IPS-NIHi7 (cell line): ENCODE measurements around the gene LHX4.

Experiments
- DNase-seq: peaks from one replicate; pipeline ENCODE4 v3.0.0; 2012; ENCODE audit warnings: mixed read lengths; ENCODE audit errors: extremely low spot score

Gene LHX4

DNA sequence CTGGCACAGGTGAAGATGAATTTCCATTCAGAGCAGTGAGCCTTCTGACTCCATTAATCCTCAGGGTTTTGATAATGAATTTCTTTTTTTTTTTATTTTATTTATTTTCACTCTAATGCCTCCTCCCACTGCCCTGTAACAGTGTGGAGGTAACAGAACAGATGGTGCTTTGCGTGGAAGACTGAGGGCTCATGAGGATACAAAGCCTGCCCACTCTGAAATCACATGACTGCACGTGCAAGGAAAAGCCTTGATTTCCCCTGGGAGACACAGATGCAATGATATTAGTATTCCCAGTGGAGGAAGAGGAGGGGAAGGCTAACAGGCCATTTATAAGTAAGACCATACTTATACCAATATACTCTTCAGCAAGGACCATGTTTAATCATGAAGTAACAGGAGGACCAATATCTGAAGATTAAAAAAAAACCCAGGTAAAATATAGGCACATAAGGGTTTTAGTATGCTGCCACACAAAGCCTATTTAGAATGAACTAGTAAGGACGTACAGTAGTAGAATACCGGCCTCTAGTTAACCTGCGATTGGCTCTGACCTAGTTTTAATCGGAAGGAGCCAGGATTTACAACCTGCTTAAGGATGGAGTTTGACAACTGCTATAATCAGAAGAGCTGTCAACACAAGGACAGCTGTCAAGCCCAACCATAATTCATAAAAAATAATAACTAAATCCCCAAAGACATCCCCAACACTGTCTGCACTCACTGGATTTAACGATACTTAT, 69.6 kb downstream of the LHX4 start:
- DNase-seq, result no peak

DNA sequence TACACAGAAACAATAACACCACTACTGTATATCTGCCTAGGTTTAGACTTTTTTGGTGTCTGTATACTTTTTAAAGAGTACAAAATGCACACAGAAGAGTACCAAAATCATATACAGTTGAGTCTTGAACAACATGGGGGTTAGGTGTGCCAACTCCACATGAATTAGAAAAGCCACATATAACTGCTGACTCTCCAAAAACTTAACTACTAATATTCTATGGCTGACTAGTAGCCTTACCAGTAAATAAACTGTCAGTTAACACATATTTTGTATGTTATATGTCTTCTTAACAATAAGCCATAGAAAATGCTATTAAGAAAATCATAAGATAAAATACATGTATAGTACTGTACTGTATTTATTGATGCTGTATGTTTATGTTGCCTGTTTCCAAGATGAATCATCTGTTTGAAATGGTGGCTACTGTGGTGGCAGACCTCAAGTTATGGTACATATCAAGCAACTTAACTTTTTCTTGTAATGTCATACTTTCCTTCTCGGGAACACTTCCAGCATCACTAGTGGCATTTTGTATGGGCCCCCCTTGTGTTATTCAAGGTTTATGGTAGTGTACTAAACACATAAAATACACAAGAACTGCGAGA, 71.2 kb downstream of the LHX4 start:
- no peak for DNase-seq

DNA sequence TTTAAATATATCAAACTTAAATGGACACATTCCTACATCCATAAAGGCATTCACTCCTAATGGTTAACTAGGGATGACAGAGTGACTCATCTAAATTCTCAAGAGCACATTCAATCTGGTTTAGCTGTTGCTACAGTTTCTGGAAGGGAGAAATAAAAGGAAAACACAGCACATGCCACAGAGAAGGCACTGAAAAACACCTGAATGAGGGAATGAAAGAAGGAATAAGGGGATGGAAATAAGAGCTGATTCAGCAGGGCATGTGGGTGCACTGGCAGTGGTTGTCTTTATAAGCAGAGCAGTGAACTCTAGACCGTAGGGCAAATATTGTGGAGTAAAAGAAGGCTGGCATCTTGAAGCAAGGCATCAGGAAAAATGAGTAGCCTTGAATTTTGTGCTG, 79.3 kb downstream of the LHX4 start:
- no peak for DNase-seq

DNA sequence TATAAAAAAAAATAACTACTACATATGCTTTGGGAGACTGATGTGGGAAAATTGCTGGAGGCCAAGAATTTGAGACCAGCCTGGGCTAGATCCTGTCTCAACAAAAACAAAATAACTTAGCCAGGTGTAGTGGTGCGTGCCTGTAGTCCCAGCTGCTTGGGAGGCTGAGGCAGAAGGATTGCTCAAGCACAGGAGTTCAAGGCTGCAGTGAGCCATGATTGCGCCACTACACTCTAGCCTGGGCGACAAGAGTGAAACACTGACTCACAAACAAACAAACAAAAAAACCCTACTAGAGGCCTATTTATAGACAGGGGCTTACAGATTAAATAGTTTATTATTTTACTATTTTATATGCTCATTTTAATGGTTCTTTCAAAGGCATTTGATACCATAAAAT, 80.0 kb downstream of the LHX4 start:
- DNase-seq, result no peak

DNA sequence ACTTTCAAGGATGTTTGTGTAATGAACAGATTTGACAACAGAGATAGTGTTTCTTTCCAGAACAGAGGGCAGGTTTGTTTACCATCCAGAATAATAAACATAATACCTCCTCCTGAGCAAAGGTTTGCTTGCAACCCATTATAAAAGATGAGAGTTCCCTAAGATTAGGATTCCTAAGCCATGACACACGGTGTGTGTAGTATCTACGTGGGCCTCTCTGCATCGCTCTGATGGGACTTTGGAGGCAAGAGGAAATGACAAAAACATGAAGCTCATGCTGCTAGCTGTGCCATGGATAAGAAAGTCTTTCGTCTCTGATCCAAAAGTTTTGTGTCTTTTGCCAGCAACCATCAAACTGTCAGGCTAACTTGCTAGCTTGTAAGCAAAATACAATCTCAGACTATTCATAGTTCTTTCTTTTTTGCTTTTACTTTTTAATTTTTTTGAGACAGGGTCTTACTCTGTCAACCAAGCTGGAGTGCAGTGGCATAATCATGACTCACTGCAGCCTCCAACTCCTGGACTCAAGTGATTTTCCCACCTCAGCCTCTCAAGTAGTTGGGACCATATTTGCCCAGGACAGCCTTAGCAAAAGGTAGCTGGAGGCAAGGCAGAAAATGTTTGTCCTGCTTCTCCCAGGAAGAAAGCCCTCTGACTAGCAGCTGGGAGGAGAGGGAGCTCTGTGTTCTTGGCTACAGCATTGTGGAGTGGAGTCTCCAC, 81.1 kb downstream of the LHX4 start:
- DNase-seq, result no peak

DNA sequence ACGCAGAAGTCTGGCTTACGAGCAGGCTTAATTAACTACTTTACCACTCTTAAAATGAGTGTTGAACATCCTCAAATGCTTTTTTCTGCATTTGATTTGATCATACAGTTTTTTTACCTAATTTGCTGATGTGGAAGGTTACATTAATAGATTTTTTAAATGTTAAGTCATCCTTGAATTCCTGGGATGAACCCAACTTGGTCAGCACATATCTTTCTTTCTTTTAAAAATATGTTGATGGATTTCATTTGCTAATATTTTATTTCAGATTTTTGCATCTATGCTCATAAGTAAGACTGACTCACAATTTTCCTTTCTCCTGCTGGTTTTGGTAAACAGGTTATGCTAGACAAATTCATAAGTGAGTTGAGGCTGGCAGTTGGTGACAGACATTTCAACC, 82.9 kb downstream of the LHX4 start:
- no peak for DNase-seq

DNA sequence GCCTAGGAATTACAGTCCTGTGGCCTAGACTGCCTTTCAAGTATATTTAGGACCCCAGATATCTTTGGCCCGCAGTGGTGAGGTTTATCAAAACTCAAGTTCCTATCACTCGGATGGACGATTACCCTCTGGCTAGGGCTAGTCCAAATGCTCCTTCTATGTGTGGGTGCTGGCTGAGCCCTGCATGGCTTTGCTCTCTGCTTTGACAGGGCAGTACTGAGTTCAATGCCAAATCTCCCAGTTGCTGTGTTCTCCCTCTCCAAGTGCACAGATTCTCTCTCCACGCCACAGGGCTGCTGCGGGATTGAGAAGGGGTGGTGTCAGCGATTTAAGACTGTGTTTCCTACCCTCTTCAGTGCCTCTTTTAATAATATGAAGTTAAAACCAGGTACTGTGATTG, 97.0 kb downstream of the LHX4 start:
- DNase-seq, result no peak
